Measurements from ENCODE around the gene KDM5C. TPM values are rescaled to one million over a fixed set of nuclear protein-coding genes. Genes with fewer than 3 reads are reported as not detected.

The KDM5C gene
- total RNA-seq, 1 donor from 2014 or later = 26.8 TPM

DNA sequence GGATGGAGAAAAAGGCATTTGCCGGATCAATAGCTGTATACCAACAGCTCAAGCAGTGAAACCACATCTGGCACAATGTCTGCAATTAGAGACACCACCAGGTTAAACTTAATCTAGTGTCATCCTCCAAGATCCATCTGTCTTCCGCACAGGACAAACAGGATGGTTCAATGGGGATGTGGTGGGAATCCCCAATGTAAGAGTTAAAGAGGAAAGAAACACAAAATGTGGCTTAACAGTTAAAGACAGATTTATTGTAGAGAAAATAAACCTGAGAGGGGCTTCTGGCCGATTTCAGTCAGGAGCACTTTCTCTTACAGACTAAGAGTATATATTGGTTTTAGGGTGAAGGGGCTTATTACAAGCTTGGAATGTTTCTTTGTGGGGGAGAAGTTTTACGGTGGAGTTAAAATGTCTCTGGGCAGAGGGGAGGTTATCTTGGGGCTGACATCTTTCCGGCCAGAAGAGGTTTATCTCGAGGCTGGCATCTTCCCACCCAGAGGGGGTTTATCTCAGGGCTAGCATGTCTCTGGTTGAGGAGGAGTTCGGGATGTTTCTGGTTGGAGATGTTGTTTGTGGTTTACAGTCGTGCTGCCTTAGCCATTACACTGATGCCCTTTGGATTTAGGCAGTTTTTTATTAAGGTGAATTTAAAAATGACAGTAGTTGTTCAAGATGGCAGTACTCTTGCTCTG, 69.3 kb downstream of the KDM5C start:
- DNase-seq (no peak), ATAC-seq (ENCODE audit: poor library complexity) (no peak)
- intact Hi-C loops (cut with DNase I) = no loop called here

DNA sequence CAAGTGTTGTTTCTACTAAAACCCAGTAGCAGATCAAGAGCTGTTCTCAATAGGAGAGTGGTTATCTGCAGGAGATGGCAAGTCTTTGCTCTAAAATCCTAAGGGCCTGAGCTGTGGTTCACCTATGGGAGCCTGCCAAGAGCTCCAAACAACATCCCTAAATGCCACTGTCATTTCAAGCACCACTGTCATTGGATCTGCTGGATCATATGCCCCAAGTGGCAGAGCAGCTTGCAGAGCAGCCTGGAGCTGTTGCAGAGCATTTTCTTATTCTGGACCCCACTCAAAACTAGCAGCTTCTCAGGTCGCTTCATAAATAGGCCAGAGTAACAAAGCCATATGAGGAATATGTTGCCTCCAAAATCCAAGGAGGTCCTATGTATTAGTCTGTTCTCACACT, 71.4 kb downstream of the KDM5C start:
- intact Hi-C loops (cut with DNase I) = no loop called here
- ATAC-seq (ENCODE audit: poor library complexity) (no peak), DNase-seq (no peak)

Small RNAs within 50 kb of the gene (microRNA-seq; reads per million reads assigned to microRNA genes)
- gene MIR6894 (not detected), gene MIR6895 (not detected)

Other genes with a start within 250 kb of the KDM5C start
- 0.67 TPM for gene GPR173, start 176.4 kb downstream of the KDM5C start, total RNA-seq
- gene TSPYL2, start 142.8 kb downstream of the KDM5C start, total RNA-seq = 33.4 TPM
- 3.6 TPM for gene KANTR, start 131.1 kb downstream of the KDM5C start, total RNA-seq
- gene IQSEC2, start 56.4 kb upstream of the KDM5C start, total RNA-seq = 10.5 TPM
- 36.6 TPM for gene SMC1A, start 197.4 kb upstream of the KDM5C start, total RNA-seq
- 0.38 TPM for gene RIBC1, start 197.7 kb upstream of the KDM5C start, total RNA-seq
- 113 TPM for gene HSD17B10, start 209.2 kb upstream of the KDM5C start, total RNA-seq